Neural cell (in vitro differentiated cells): ENCODE measurements around the gene SCD.

ENCODE experiments used
- EZH2 ChIP-seq: fragments of 200-600, 300-800 bp; shearing (Covaris generic), sonication (generic); IDR thresholded peaks from 2 replicates; pipeline ENCODE4 v1.6.1; 2014; ENCODE audit warnings: antibody characterized with exemption, low read length, borderline replicate concordance, mild to moderate bottlenecking; ENCODE audit not compliant: insufficient read depth, poor library complexity, severe bottlenecking
- POLR2AphosphoS5 ChIP-seq: IDR thresholded peaks from 2 replicates; pipeline ENCODE4 v1.6.1; 2012
- REST ChIP-seq: IDR thresholded peaks from 2 replicates; pipeline ENCODE4 v1.6.1; 2012; ENCODE audit warnings: borderline replicate concordance
- SMC3 ChIP-seq: fragments of 450-650 bp; conservative IDR thresholded peaks from 2 replicates; pipeline ENCODE4 v1.6.1; 2014; ENCODE audit warnings: antibody characterized with exemption, mild to moderate bottlenecking, moderate library complexity; ENCODE audit not compliant: poor library complexity
- TAF1 ChIP-seq: IDR thresholded peaks from 2 replicates; pipeline ENCODE4 v1.6.1; 2012; ENCODE audit warnings: low read depth
- TF ChIP-seq, protein P1 (sequence below): fragments of 450-650 bp; IDR thresholded peaks from 2 replicates; pipeline ENCODE4 v1.5.1; 2014; ENCODE audit warnings: antibody characterized with exemption, mild to moderate bottlenecking, moderate library complexity; ENCODE audit not compliant: poor library complexity, severe bottlenecking

DNA sequence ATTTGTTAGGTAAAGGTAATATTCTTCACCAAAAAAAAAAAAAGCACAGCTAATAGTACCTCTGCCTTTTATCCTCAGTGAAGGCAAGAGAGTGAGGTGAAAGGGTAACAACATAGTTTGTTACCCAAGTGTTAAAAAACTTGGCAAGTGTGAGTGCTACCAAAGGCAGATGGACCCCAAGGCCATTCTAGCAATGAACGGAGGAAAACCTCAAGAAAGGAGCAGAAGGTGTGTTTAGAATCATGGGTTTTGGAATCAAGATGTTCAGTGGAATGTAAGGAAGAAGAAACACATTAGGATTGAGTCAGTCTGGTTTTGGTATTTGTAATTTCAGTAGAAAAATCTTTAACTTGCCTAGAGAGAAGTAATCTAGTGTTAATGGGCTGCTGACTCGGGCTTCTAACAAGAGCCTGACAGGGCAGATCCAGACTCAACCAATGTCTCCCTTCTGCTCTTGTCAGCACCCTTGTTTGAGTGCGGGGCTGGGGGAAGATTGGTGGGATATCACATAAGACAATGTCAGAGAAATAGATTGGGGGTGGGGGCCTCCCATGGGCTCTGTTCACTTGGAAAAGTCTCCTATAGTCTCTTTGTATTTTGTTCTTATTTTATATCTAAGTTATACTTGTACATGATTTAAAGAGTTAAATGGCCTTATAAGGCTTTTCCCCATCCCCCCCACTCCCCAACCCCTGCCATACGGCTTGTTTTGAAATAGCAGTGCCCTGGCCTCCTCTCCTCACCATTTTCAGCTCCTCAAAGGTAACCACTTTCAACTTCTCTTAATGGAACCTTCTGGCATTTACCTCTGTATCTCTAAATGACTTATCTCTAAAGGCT is 44.4 kb downstream of the SCD start:
- TF ChIP-seq, protein P1, sequence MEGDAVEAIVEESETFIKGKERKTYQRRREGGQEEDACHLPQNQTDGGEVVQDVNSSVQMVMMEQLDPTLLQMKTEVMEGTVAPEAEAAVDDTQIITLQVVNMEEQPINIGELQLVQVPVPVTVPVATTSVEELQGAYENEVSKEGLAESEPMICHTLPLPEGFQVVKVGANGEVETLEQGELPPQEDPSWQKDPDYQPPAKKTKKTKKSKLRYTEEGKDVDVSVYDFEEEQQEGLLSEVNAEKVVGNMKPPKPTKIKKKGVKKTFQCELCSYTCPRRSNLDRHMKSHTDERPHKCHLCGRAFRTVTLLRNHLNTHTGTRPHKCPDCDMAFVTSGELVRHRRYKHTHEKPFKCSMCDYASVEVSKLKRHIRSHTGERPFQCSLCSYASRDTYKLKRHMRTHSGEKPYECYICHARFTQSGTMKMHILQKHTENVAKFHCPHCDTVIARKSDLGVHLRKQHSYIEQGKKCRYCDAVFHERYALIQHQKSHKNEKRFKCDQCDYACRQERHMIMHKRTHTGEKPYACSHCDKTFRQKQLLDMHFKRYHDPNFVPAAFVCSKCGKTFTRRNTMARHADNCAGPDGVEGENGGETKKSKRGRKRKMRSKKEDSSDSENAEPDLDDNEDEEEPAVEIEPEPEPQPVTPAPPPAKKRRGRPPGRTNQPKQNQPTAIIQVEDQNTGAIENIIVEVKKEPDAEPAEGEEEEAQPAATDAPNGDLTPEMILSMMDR = no peak
- TF ChIP-seq TAF1 = no peak
- TF ChIP-seq REST = no peak
- no peak for TF ChIP-seq SMC3
- no peak for TF ChIP-seq EZH2
- TF ChIP-seq POLR2AphosphoS5 = no peak
